GM10266 (cell line): Measurements from ENCODE around the gene CD300LB.

Experiments used
- DNase-seq: peaks from one replicate; pipeline ENCODE4 v3.0.0; 2012; ENCODE audit errors: extremely low spot score
- CTCF ChIP-seq: IDR thresholded peaks from 2 replicates; pipeline ENCODE4 v1.5.1; 2012; ENCODE audit warnings: mild to moderate bottlenecking, low read depth; ENCODE audit not compliant: control insufficient read depth, insufficient read depth; ENCODE audit errors: missing control alignments

CD300LB gene

GRCh38 chr17:74569020-74570003 is 38.0 kb upstream of the CD300LB start:
- DNase-seq, result no peak
- TF ChIP-seq CTCF, result no peak

- DNase-seq, result no peak
- TF ChIP-seq CTCF, result no peak
Observed at GRCh38 chr17:74568106-74568873, 37.0 kb upstream of the CD300LB start.

GRCh38 chr17:74567397-74567796 is 36.1 kb upstream of the CD300LB start, which contains the start of gene CD300H:
TSS of gene CD300H (minus strand) at chr17:74567509.
- no peak for TF ChIP-seq CTCF
- DNase-seq, result no peak

- DNase-seq, result peak; percentile 45
Observed at GRCh38 chr17:74566132-74566753, 35.0 kb upstream of the CD300LB start.

GRCh38 chr17:74565126-74565525 is 33.9 kb upstream of the CD300LB start:
- no peak for DNase-seq
- TF ChIP-seq CTCF, result no peak

More at GRCh38 chr17:74566132-74566753, 35.0 kb upstream of the CD300LB start:
- TF ChIP-seq CTCF, result peak; percentile 65

- no peak for TF ChIP-seq CTCF
- DNase-seq, result no peak
Observed at GRCh38 chr17:74563358-74563757, 32.1 kb upstream of the CD300LB start.

GRCh38 chr17:74561586-74561985 is 30.3 kb upstream of the CD300LB start:
- no peak for TF ChIP-seq CTCF
- DNase-seq, result no peak
